Neural cell (in vitro differentiated cells): ENCODE measurements around the gene MYO3A. TPM values are rescaled to one million over a fixed set of nuclear protein-coding genes. Genes with fewer than 3 reads are reported as not detected.

Source experiments
- H2AFZ ChIP-seq: fragments of 200-600, 300-800 bp; sonication (generic), shearing (Covaris generic); 2 replicates; pipeline ENCODE4 v1.6.0; 2014; ENCODE audit warnings: low read depth, mild to moderate bottlenecking, antibody characterized with exemption, low read length, moderate library complexity
- H3F3A ChIP-seq: fragments of 200-600 bp; shearing (Covaris generic); 2 replicates; pipeline ENCODE4 v1.6.1; 2016; ENCODE audit warnings: mild to moderate bottlenecking, moderate library complexity, mixed read lengths, antibody characterized with exemption, low read length; ENCODE audit not compliant: insufficient read depth, poor library complexity, severe bottlenecking
- H3K27ac ChIP-seq: fragments of 200-600, 300-800 bp; sonication (generic), shearing (Covaris generic); 2 replicates; pipeline ENCODE4 v1.5.1; 2014; ENCODE audit warnings: mild to moderate bottlenecking, low read length, moderate library complexity
- H3K27me3 ChIP-seq: fragments of 300-800, 200-600 bp; sonication (generic), shearing (Covaris generic); 2 replicates; pipeline ENCODE4 v1.6.0; 2014; ENCODE audit warnings: mild to moderate bottlenecking, low read depth, low read length, moderate library complexity; ENCODE audit not compliant: insufficient read depth
- H3K36me3 ChIP-seq: fragments of 300-800, 200-600 bp; sonication (generic), shearing (Covaris generic); 2 replicates; pipeline ENCODE4 v1.5.1; 2014; ENCODE audit warnings: mild to moderate bottlenecking, antibody characterized with exemption, low read length, moderate library complexity; ENCODE audit not compliant: insufficient read depth
- H3K4me2 ChIP-seq: fragments of 300-800, 200-600 bp; sonication (generic), shearing (Covaris generic); 2 replicates; pipeline ENCODE4 v1.6.0; 2014; ENCODE audit warnings: mild to moderate bottlenecking, low read length
- H3K4me3 ChIP-seq: fragments of 300-800, 200-600 bp; sonication (generic), shearing (Covaris generic); 2 replicates; pipeline ENCODE4 v1.5.1; 2014; ENCODE audit warnings: mild to moderate bottlenecking, low read length, moderate library complexity
- H3K79me2 ChIP-seq: fragments of 200-600 bp; shearing (Covaris generic); replicated peaks from 2 replicates; pipeline ENCODE4 v1.6.0; 2014; ENCODE audit warnings: mild to moderate bottlenecking, low read length, moderate library complexity; ENCODE audit not compliant: insufficient read depth
- H3K9ac ChIP-seq: fragments of 300-800, 200-600 bp; sonication (generic), shearing (Covaris generic); 2 replicates; pipeline ENCODE4 v1.6.1; 2016; ENCODE audit warnings: mild to moderate bottlenecking, low read length, mixed read lengths
- H3K9me2 ChIP-seq: fragments of 200-600 bp; shearing (Covaris generic); 2 replicates; pipeline ENCODE4 v1.6.1; 2016; ENCODE audit warnings: mild to moderate bottlenecking, low read length, mixed read lengths; ENCODE audit not compliant: insufficient read depth
- H3K9me3 ChIP-seq: fragments of 200-600, 300-800 bp; sonication (generic), shearing (Covaris generic); 2 replicates; pipeline ENCODE4 v1.6.1; 2016; ENCODE audit warnings: mild to moderate bottlenecking, mixed run types, low read length, moderate library complexity, mixed read lengths
- H4K20me1 ChIP-seq: fragments of 200-600 bp; shearing (Covaris generic); 2 replicates; pipeline ENCODE4 v1.6.1; 2016; ENCODE audit warnings: mild to moderate bottlenecking, mixed run types; ENCODE audit not compliant: insufficient read depth
- CTCF ChIP-seq: fragments of 450-650 bp; IDR thresholded peaks from 2 replicates; pipeline ENCODE4 v1.5.1; 2014; ENCODE audit warnings: antibody characterized with exemption, mild to moderate bottlenecking, moderate library complexity; ENCODE audit not compliant: poor library complexity, severe bottlenecking
- EP300 ChIP-seq: fragments of 450-650 bp; conservative IDR thresholded peaks from 2 replicates; pipeline ENCODE4 v1.6.1; 2014; ENCODE audit warnings: antibody characterized with exemption, mild to moderate bottlenecking, moderate library complexity; ENCODE audit not compliant: poor library complexity, severe bottlenecking
- EZH2 ChIP-seq: fragments of 200-600, 300-800 bp; shearing (Covaris generic), sonication (generic); IDR thresholded peaks from 2 replicates; pipeline ENCODE4 v1.6.1; 2014; ENCODE audit warnings: antibody characterized with exemption, low read length, borderline replicate concordance, mild to moderate bottlenecking; ENCODE audit not compliant: insufficient read depth, poor library complexity, severe bottlenecking
- MXI1 ChIP-seq: fragments of 450-650 bp; conservative IDR thresholded peaks from 2 replicates; pipeline ENCODE4 v1.6.1; 2014; ENCODE audit warnings: antibody characterized with exemption, mild to moderate bottlenecking; ENCODE audit not compliant: poor library complexity, severe bottlenecking
- POLR2AphosphoS5 ChIP-seq: IDR thresholded peaks from 2 replicates; pipeline ENCODE4 v1.6.1; 2012
- RAD21 ChIP-seq: fragments of 450-650 bp; conservative IDR thresholded peaks from 2 replicates; pipeline ENCODE4 v1.6.1; 2014; ENCODE audit warnings: antibody characterized with exemption, mild to moderate bottlenecking, moderate library complexity
- REST ChIP-seq: IDR thresholded peaks from 2 replicates; pipeline ENCODE4 v1.6.1; 2012; ENCODE audit warnings: borderline replicate concordance
- TAF1 ChIP-seq: IDR thresholded peaks from 2 replicates; pipeline ENCODE4 v1.6.1; 2012; ENCODE audit warnings: low read depth
- polyA plus RNA-seq: library from polyadenylated mRNA; depleted of rRNA; stranded (reverse); fragments of >200 nt; gene quantifications from 2 replicates; pipeline ENCODE4 v1.2.3, GENCODE V29; 2014

MYO3A gene
- polyA plus RNA-seq, 1 donor from 2014 or later: 4.1 TPM

- Histone ChIP-seq H4K20me1 (no peaks in the 10 kb centered on the region), H3K9me2 (no peaks in the 10 kb centered on the region), H3K9me3 (no peaks in the 10 kb centered on the region), H3K36me3 (no peaks in the 10 kb centered on the region), H3K27ac (no peak overlapping the region), H2AFZ (no peak overlapping the region), H3F3A (no peaks in the 10 kb centered on the region), H3K9ac (no peak overlapping the region), H3K4me3 (no peak overlapping the region), H3K4me2 (no peak overlapping the region), H3K27me3 (no peaks in the 10 kb centered on the region), H3K79me2 (no peaks in the 10 kb centered on the region)
- TF ChIP-seq POLR2AphosphoS5 (no peak), RAD21 (no peak), EZH2 (no peak), CTCF (no peak), TAF1 (no peak), REST (no peak), MXI1 (no peak)
Observed at GRCh38 chr10:25952857-25953256, 18.8 kb downstream of the MYO3A start.

GRCh38 chr10:25954851-25955250 is 20.8 kb downstream of the MYO3A start:
- Histone ChIP-seq H3F3A (no peaks in the 10 kb centered on the region), H3K9me2 (no peaks in the 10 kb centered on the region), H3K4me3 (no peak overlapping the region), H3K9ac (no peak overlapping the region), H3K79me2 (no peaks in the 10 kb centered on the region), H4K20me1 (no peaks in the 10 kb centered on the region), H3K36me3 (no peaks in the 10 kb centered on the region), H3K9me3 (no peaks in the 10 kb centered on the region), H3K4me2 (no peak overlapping the region), H2AFZ (no peak overlapping the region), H3K27ac (no peak overlapping the region), H3K27me3 (no peaks in the 10 kb centered on the region)
- TF ChIP-seq MXI1: no peak
- no peak for TF ChIP-seq REST
- no peak for TF ChIP-seq RAD21
- TF ChIP-seq EP300: no peak
